HG03571 (cell line): Measurements from ENCODE around the gene THADA.

Source experiments
- ATAC-seq: cut with Tn5 transposase; IDR thresholded peaks from one replicate; pipeline ENCODE4 v1.9.1; 2021; ENCODE audit not compliant: unreplicated experiment

The THADA gene

DNA sequence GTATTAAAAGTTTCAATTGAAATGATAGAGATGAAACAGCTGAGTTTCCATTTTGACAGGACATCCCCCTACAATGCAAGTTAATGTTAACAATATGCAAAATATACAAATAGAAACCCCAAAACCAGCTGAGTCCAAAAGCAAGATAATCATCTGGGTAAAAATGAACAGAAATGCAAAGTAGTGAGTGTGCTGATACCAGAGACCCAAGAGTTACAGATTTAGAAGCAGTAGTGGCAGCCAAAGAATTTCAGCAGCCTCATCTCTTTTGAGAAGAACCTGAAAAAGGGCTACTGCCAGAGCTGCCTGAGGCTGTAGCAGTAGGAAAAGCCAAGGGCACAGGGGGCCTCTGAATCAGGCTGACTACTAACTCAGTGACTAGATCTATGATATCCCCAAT is 82.6 kb downstream of the THADA start:
- ATAC-seq = peak; percentile 51

- no peak for ATAC-seq
These were observed 84.6 kb downstream of the THADA start for GRCh38 chr2:43511199-43511598.

- ATAC-seq = no peak
These were observed 86.0 kb downstream of the THADA start for GRCh38 chr2:43509886-43510285.

DNA sequence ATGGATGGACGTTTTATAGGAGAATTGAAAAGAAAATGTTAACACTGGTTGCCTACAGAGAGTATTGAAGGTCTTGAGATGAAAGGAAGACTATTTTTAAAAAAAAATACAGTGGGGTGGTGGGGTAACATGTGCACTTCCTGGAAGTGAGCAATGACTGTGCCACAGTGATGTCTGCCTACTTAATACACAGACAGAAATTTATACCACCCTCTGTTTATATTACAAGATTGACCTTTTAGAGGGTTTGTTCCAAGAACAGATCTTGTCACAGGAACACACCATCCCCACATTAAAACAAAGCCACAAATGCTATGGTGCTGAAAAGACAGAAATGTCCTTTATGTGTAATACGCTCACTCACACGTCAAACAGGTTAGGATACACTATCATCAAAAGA is 87.6 kb downstream of the THADA start:
- ATAC-seq = no peak

- no peak for ATAC-seq
These were observed 88.7 kb downstream of the THADA start for GRCh38 chr2:43507137-43507536.

- ATAC-seq = no peak
These were observed 100.1 kb downstream of the THADA start for GRCh38 chr2:43495727-43496126.

DNA sequence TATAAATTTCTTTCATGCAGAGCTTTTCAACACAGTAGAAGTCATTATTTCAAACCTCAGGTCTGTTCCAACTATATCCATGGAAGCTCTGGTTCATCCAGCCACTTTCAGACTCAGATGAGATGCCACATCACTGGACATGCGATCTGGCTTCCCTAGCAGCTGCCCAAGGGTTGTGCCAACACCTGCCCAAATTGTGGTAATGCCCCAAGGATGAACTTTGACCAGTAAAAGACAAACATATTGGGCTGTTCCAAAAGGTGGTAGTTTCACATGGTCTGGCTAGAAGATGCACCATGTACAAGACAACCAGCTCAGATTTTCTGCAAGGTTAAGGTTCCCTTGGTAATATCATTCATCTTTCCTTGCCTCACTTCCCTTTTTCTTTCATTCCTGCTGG is 101.9 kb downstream of the THADA start:
- no peak for ATAC-seq

GRCh38 chr2:43491065-43491639 is 104.7 kb downstream of the THADA start:
- ATAC-seq = no peak

DNA sequence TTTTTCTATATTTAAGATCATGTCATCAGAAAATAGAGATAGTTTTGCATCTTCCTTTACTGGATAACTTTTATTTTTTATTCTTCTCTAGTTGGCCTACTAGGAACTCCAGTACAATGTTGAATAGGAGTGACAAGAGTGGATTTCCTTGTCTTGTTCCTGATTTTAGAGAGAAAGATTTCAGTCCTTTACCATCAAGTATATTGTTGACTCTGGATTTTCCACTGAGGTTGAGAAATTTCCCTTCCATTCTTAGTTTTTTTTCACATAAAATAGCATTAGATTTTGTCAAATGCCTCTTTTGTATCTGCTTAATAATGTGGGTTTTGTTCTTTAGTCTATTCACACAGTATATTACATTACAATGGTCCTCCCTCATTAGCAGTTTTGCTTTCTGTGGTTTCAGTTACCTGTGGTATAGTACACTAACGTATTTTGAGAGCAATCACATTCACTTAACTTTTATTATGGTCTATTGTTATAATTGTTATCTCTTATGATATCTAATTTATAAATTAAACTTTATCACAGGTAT is 105.5 kb downstream of the THADA start:
- no peak for ATAC-seq

DNA sequence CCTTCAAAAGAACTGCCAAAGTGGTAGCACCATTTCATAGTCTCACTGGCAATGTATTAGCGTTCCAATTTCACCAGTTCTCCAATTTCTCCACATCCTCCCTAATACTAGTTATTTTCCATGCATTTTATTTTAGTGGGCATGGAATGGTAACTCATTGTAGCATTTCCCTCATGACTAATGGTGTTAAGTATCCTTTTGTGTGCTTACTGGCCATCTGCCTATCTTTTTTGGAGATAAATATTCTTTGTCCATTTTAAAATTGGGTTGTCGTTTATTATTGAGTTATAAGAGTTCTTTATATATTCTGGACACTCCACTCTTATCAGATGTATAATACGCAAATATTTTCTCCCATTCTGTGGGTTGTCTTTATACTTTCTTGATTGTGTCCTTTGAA is 107.1 kb downstream of the THADA start:
- ATAC-seq = no peak

DNA sequence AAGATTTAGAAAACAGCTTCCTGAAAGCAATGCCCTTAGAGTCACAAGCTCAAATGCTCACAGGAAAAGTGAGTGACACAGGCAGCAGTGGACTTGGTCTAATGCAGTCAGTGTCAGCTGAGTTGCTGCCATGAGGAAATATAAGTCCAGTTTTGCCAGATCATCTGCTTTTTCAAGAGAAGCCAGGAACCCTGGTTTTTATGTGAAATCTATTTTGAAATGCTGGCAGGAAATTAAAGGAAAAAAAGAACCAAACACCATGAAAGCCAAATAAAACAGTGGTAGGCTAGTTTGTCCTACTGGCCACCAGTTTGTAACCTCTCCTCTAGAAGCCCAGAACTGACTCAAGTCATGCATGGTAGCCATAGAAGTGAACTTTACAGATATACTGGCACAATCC is 109.2 kb downstream of the THADA start:
- ATAC-seq = no peak

GRCh38 chr2:43484323-43484930 is 111.4 kb downstream of the THADA start:
- ATAC-seq = no peak

- ATAC-seq = peak; percentile 70
These were observed 112.9 kb downstream of the THADA start for GRCh38 chr2:43482961-43483360.

DNA sequence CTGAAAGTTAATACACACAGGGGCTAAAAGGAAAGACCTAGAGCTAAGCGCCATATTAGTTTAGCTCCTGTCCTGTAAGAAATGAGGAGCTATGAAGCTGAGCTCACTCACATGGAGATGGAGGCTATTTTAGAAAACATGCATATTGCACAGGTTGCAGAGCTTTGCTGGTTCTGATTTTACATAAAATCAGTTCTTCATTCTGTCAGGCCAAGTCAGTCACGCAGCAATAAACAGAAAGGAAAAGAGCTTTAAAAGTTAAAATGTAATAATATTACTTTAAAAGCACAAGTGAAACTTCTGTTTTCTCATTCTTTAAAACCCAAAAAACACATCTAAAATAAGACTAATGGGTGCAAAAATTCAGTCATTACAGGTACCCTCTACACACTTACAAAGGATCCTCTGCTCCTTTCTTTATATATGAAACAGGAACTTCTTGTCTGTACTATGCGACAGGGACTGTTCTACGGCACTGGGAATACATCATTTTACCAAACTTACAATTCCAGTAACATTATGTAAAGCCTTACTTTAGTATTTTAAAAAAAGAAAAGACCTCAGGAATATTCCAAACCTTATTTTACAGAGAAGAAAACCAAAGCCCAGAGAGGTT is 113.8 kb downstream of the THADA start:
- peak; percentile 37 for ATAC-seq

DNA sequence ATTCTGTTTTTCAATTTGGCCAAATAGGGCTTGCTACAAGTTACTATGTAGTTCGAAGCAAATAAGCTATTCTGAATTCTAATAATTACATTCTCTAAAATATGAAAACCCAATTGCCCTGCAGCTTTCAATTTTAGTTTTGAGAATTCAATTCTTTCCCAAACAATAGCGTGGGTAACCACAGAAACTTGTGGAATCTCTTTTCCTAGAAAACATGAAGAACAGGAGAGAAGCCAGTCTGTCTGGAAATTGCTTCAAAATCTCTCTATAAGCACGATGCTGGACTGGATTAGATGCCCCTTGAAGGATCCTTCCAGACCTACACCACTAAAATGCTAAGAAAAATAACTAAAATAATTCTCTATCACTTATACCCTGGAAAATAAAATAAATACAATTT is 115.0 kb downstream of the THADA start:
- no peak for ATAC-seq

DNA sequence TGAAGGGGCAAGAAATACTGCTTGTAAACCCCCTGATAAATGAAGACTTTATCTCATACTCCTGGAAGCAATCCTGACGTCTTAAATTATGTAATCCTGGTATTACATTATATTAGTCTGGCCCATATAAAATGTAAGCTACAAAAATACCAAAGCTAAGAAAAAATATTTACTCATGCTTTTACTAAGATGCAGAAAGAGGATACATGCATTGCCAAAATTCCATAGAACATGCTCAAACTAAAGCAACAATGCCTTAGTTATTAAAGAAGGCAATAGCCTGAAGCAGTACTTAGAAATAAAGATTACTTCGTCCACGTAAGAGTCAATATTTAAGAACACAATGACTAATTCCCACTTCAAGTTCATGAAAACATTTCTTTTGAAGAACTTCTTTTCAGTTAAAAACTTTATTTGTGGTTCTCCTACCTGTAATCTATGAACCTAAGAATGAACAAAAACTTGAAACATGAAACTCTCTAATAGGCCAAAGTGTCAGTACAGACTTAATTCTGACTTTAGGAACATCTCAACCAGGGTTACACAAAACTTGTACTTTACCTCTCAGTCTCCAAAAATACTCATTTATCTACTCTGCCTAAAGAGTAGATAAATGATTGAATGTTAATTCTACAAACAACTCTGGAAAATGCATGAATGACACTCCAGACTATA is 117.3 kb downstream of the THADA start:
- ATAC-seq = no peak

DNA sequence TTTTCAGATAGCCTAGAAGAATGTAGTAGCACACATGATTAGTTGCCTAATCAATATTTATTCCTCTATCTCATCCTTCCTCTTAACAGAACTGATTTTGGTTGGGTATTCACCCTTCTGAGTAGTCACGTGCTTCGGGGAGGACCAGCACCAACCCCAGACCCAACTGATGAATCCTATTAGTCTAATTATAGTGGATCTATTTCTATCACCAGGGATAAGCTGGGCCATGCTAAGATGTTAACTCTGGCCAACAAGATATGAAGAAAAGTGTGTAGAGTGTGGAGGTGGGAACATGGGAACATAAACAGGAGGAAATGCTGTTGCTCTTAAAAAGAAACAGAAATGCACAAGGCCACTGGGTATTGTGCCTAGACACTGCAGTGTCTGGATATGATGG is 119.9 kb downstream of the THADA start:
- ATAC-seq = no peak

DNA sequence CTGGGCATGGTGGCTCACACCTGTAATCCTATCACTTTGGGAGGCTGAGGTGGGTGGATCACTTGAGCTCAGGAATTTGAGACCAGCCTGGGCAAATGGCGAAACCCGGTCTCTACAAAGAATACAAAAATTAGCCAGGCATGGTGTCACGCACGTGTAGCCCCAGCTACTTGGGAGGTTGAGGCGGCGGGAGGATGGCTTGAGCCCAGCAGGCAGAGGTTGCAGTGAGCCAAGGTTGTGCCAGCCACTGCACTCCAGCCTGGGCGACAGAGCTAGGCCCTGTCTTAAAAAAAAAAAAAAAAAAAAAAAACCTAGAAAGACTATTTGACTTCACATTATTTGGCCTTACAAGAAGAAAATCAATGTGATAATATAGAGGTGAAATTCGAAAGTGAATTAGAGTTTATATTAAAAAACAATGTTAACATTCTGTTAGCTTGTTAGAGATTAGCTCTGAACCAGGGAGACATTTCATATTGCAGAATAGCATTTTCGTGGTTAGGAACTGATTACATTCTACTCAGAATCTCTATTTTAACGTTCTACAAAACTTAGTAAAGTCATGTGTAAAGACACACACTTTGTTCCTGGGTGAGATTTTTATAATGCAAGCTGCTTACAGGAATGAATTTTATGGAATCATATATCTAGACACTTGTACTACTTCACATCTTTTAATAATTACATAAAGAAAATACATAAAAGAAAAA is 120.5 kb downstream of the THADA start:
- no peak for ATAC-seq

DNA sequence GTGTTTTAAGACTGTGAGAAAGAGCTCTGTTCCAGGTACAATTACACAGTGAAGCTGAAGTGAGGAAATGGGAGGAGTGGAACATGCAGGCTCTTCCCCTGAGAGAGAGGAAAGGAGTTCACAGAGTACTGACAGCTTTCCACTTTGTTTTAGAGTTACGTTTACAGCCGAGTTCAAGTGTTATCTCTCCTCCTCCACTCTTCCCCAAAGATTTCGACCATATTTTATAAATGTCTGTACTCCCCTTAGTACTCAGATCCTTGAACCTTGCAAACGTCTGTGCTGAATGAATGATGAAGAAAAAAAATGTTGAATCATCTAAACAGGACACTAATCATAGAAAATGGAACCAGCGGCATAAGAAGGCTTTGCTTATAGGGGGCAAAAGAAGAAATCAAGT is 121.6 kb downstream of the THADA start:
- no peak for ATAC-seq

- ATAC-seq = no peak
These were observed 122.1 kb downstream of the THADA start for GRCh38 chr2:43473767-43474166.

GRCh38 chr2:43472527-43473194 is 123.2 kb downstream of the THADA start:
- ATAC-seq = no peak
